AG09309 (cell line): ENCODE data around the gene ROMO1.
"Not testable (repeated sequence)": the region's sequence is repeated elsewhere in the genome, so short reads cannot be mapped to it uniquely, and the experiment has no call there.

ENCODE experiments used
- DNase-seq: peaks from one replicate; pipeline ENCODE4 v3.0.0-alpha.2; 2010; ENCODE audit warnings: low read depth
- H3K4me3 ChIP-seq: 2 replicates; pipeline ENCODE4 v1.5.1; 2011; ENCODE audit warnings: mild to moderate bottlenecking, low read depth, low read length, moderate library complexity; ENCODE audit not compliant: control insufficient read depth
- TF ChIP-seq, protein P1 (sequence below): IDR thresholded peaks from 2 replicates; pipeline ENCODE4 v1.5.1; 2011; ENCODE audit warnings: mild to moderate bottlenecking, low read depth, low read length, inconsistent platforms; ENCODE audit not compliant: insufficient read depth, control insufficient read depth; ENCODE audit errors: missing control alignments

The ROMO1 gene

DNA sequence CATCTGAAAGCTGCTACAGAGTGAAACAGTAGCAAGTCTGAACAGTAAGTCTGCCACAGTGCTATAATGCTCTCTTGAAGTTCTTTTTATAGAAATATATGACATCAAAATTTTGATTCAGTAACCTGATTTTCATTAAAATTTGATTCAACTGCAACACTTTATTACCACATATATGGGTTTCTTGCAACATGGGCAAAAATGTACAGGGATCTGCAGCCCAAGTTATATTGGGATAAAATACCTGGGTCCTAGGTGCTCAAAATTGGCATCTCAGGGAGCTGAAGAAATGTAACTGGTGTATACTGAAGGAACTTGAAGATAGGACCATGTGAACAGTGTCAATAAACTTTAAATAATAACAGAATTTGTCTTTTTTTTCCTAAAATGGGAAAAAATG is 10.8 kb downstream of the ROMO1 start:
- no peak for DNase-seq
- TF ChIP-seq, protein P1, sequence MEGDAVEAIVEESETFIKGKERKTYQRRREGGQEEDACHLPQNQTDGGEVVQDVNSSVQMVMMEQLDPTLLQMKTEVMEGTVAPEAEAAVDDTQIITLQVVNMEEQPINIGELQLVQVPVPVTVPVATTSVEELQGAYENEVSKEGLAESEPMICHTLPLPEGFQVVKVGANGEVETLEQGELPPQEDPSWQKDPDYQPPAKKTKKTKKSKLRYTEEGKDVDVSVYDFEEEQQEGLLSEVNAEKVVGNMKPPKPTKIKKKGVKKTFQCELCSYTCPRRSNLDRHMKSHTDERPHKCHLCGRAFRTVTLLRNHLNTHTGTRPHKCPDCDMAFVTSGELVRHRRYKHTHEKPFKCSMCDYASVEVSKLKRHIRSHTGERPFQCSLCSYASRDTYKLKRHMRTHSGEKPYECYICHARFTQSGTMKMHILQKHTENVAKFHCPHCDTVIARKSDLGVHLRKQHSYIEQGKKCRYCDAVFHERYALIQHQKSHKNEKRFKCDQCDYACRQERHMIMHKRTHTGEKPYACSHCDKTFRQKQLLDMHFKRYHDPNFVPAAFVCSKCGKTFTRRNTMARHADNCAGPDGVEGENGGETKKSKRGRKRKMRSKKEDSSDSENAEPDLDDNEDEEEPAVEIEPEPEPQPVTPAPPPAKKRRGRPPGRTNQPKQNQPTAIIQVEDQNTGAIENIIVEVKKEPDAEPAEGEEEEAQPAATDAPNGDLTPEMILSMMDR: no peak
- H3K4me3 ChIP-seq: no peak overlapping the region

DNA sequence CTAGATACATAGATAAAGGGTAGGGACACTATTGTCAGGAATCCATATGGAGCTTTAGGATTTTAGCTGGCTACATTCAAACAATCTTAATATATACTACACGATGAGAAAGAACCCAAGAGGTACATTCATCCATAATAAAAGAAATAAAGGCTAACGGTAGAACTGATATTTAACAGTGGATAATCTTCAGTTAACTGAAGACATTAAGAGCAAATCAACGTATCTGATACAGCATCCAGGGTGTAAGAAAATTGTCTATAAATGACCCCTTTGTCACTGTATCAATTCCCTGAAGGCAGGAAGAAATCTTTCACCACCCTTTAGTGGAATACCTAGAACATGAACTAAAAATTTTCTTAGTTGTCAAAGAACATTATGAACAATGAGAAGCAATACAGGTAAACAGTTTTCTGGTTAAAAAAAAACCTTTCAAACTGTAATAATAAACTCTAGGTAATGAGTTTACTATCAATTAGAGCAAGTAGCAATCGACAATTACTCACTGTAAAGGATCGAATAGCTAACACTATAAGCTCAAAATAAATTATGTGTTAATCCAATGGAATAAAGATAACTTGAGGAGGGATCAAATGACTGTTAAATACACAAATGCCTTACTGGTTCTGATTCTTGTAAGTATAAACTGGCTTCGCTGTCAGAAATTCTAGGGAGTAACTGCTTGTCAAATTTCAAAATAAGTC is 11.8 kb downstream of the ROMO1 start:
- TF ChIP-seq, protein P1: no peak
- no peak for DNase-seq
- no peak overlapping the region for H3K4me3 ChIP-seq

DNA sequence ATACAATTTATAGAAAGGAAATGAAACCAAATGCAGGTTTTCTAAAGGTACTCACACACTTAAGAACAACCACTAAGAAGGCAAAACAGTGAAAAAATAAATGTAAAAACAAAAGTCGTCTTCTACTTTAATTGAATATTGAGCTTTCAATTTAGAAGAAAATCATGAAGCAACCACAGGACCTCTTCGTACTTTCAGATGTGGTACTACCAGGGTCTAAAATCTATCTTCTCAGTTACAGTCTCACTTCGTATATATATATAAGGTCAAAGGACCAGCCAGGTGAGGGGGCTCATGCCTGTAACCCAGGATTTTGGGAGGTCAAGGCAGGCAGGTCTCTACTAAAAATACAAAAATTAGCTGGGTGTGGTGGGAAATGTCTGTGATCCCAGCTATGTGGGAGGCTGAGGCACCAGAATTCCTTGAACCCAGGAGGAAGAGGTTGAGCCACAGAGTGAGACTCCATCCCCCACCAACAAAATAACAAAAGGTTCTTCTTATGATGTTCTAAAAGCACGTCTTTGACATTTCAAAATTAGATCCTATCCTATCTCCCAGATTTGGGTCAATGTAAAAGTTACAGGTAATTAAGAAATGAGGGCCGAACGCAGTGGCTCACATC is 12.5 kb downstream of the ROMO1 start:
- no peak overlapping the region for H3K4me3 ChIP-seq
- no peak for DNase-seq
- TF ChIP-seq, protein P1: no peak

DNA sequence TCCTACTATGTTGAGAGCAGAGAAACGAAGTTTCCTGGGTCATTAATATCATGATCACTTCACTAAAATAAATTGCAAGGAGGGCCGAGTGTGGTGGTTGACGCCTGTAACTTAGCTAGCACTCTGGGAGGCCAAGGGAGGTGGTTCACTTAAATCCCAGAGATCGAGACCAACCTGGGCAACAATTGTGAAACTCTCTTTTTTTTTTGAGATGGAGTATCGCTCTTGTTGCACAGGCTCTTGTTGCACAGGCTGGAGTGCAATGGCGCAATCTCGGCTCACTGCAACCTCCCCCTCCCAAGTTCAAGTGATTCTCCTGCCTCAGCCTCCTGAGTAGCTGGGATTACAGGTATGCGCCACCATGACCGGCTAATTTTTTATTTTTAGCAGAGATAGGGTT is 13.9 kb downstream of the ROMO1 start:
- DNase-seq, H3K4me3 ChIP-seq: not testable (repeated sequence)

DNA sequence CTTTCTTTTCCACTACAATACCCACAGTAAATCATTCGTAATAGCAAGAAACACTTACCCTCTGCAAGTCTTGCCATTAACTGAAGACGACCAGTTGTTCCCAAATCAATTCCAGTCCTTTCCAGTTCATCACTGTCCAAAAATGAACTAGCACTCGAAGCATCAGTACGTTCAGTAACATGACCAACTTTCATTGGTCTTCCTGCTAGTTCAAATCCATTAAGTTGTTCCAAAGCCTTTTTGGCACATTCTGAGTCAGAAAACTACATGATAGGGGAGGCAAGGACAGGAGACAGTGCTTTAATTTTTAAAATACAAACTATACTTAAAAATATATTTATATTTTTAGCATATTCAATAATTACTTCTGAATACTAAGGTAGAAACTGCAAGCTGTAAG is 14.9 kb downstream of the ROMO1 start:
- TF ChIP-seq, protein P1: no peak
- no peak overlapping the region for H3K4me3 ChIP-seq
- no peak for DNase-seq

DNA sequence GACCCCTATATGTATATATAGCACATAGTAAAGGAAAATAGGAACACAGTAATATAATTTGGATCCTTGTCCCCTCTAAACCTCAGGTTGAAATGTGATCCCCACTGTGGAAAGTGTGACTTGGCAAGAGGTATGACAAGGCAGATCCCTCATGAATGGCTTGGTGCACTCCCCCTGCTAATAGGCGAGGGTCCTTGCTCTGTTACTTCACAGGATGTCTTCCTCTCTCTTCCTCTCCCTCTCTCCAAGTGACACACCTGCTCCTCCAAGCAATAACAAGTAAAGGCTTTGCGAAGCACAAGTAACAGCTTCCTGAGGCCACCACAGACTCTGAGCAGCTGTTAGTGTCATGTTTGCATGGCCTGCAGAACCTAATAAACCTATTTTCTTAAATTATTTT is 16.4 kb downstream of the ROMO1 start:
- no peak overlapping the region for H3K4me3 ChIP-seq
- no peak for DNase-seq
- TF ChIP-seq, protein P1: no peak

DNA sequence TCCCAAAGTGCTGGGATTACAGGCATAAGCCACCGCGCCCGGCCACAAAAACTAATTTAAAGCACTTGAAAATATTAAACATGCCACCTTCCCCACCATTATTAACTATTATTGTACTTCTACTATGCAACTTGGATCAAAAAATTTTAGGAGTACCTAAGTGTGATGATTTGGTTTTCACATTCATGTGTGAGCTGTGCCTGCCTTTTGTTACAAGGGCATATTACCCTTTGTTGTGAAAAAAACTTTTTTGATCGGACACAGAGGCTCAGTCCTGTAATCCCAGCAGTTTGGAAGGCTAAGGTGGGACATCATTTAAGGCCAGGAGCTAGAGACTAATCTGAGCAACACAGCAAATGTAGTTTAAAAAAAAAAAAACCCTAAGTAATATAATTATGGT is 17.1 kb downstream of the ROMO1 start:
- TF ChIP-seq, protein P1: no peak
- DNase-seq: no peak
- H3K4me3 ChIP-seq: no peak overlapping the region

DNA sequence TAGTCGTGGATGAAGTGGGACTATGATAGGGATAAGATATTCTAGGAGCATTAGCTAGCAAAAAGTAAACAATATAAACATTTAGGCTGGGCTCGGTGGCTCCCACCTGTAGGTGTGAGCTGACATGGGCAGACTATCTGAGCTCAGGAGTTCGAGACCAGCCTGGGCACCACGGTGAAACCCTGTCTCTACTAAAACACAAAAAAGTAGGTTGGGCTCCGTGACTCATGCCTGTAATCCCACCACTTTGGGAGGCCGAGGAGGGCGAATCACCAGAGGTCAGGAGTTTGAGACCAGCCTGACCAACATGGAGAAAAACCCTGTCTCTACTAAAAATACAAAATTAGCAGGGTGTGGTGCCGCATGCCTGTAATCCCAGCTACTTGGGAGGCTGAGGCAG is 19.1 kb downstream of the ROMO1 start:
- not testable (repeated sequence) for H3K4me3 ChIP-seq, DNase-seq
